NCI-H2029 (cell line): ENCODE measurements around the gene TCERG1L.
"Not testable (repeated sequence)": the region's sequence is repeated elsewhere in the genome, so short reads cannot be mapped to it uniquely, and the experiment has no call there.

Source experiments
- DNase-seq: peaks from one replicate; lab custom pipeline; 2025; lab: John Stamatoyannopoulos, UW

TCERG1L gene

GRCh38 chr10:131184503-131184902, 127.0 kb downstream of the TCERG1L start:
- DNase-seq: no peak

DNA sequence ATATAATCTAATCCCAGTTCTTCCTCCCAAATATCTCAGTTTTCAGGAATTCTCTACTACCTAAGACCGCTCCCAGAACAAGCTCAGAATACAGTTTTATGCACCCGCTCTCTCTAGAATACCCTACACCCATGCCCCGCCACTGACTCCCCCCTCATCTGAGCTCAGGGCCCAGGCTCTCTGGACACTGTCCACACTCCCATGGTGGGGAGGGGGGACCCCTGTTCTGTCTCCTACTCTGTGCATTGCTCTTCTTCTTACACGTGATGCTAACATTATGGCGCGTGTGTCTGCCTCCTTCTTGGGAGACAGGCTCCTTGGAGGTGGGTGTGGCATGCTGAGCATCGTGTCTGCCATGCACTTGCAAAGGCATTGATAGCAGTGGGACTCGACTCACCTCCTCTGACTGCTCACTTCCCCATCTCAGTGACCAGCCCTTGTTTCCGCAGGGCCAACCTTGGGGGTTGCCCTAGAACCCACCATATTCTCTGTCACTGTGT, 127.9 kb downstream of the TCERG1L start:
- no peak for DNase-seq

GRCh38 chr10:131181456-131181855, 130.1 kb downstream of the TCERG1L start:
- DNase-seq: no peak

GRCh38 chr10:131180740-131181415, 130.6 kb downstream of the TCERG1L start:
- no peak for DNase-seq

DNA sequence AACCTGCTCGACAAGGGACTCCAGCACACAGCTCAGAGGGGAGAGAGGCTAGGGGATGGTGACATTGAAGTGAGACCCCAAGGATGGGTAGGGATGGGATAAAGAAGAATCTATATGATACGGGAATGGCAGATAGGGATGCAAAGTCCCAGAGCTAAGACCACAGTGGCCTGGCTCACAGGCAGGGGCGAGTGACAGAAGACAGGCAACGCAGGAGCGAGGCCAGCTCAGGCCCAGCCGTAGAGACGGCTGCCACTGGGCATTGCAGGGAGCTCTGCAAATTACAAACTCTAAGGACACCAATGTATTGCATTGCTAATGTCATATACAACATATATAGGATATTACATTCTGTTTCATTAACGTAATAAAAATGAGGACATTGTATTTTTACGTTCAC, 131.4 kb downstream of the TCERG1L start:
- no peak for DNase-seq

- no peak for DNase-seq
Observed at GRCh38 chr10:131179361-131179760, 132.2 kb downstream of the TCERG1L start.

DNA sequence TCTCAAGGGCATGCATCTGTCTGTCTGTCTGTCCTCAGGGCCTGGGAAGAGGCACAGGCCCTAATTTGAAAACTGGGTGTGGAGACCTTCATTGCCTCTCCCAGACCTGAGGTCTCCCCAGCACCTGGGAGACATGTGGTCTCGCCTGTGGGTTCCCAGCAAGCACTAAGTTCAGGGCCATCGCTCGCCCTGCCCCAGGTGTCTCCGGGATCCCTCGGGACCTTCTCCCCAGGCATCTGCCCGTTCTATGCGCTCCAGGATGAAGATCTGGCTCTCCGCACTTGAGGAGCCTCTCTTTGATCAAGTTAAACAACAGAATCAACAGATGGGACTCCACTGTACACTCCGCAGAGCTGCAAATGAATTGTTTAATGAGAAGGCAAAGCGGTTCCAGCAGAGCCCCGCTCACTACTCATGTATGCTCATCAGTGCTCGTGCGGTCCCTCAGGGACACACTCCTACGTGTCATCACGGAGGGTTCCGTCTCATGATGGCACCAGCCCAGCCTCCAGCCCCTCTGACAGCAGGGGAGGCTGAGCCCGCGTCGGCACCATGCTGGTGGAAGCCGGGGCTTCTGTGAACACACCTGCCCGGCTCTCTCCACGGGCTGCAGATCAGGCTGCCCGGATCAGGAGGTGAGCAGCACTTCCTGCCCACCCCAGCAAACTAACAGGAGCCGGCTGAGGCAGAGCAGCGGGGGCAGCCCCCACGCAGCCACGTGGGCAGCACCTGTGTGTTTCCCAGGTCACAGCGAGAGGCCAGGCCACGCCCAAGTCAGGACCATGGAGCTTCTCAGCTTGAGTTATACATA, 132.8 kb downstream of the TCERG1L start:
- no peak for DNase-seq

DNA sequence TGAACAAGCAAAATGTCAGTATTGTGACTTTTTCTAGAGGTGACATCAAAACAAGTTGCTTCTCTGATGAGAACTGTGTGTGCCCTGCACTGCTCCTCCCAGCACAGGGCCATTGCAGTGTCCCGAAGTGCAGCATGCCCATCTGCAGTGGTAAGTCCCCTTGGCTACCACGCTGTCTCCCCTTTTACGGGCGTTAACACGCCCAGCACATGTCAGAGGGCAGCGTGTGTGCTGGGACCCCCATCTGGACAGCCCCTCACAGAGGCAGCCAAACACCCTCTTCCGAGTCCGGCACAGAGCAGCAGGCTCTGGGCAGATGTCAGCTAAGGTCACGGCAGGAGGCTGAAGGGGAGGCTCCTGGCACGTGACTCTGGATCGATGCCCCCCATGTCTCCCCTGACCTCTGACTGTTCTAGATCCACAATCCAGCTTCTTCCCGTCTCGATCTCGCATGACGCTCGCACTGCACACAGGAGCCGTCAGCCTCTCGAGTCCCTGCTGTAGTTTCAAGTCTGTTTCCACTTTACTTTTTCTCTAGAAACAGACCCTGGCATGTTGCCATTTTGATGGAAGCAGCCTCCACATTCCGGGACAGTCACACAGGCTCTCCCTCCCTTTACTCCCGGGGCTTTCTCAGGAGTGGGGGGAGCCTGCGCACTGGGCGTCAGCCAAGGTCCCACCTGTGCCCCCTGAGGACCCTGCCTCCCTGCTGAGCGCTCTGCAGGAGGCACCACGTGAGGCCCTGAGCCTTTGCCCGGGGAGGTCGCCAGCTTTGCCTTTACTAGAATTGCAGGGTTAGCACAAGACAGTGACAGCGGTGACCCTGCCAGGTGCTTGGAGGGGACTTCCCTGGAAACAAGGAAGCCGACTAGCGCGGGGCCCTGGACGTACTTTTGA, 133.8 kb downstream of the TCERG1L start:
- no peak for DNase-seq

GRCh38 chr10:131176907-131177306, 134.6 kb downstream of the TCERG1L start:
- no peak for DNase-seq

GRCh38 chr10:131176324-131176723, 135.2 kb downstream of the TCERG1L start:
- DNase-seq: not testable (repeated sequence)

GRCh38 chr10:131175891-131176290, 135.6 kb downstream of the TCERG1L start:
- DNase-seq: no peak

- no peak for DNase-seq
Observed at GRCh38 chr10:131174651-131175540, 136.6 kb downstream of the TCERG1L start.

GRCh38 chr10:131174211-131174565, 137.3 kb downstream of the TCERG1L start:
- no peak for DNase-seq

DNA sequence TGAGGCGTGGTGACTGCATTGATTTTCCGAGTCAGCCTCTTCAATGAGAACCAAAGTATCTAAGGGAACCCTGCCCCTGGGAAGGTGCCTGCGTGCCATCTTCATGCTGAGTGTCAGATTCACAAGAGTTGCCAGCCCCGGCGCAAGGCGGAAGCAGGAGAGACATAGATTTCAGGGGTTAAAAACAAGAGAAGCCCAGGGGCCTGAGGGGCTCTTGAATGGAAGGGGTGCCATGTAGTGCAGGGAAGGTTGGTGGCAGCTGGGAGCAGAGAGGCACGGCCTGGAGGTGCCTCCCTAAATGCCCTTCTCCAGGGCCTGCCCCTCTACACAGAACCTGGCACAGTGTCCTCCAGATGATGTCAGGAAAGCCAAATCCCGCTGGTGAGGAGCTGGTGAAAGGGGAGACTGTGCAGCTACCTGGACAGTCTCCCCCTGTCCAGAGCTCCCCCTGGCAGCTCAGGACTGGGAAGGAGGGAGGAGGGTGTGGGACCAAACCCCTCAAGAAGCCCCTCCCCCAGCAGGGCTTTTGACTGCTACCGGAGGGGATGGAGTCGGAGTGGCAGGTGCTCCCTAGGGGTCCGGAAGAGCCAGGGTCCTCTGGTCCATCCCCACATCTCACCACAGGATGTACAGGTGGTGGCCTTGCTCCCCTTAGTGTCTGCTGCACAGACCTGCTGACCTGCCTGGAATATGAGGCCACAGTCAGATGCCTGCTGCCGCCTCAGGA, 137.9 kb downstream of the TCERG1L start:
- DNase-seq: no peak

GRCh38 chr10:131172433-131172832, 139.1 kb downstream of the TCERG1L start:
- no peak for DNase-seq

- DNase-seq: no peak
Observed at GRCh38 chr10:131169146-131169545, 142.4 kb downstream of the TCERG1L start.

GRCh38 chr10:131168238-131168875, 143.2 kb downstream of the TCERG1L start:
- no peak for DNase-seq

DNA sequence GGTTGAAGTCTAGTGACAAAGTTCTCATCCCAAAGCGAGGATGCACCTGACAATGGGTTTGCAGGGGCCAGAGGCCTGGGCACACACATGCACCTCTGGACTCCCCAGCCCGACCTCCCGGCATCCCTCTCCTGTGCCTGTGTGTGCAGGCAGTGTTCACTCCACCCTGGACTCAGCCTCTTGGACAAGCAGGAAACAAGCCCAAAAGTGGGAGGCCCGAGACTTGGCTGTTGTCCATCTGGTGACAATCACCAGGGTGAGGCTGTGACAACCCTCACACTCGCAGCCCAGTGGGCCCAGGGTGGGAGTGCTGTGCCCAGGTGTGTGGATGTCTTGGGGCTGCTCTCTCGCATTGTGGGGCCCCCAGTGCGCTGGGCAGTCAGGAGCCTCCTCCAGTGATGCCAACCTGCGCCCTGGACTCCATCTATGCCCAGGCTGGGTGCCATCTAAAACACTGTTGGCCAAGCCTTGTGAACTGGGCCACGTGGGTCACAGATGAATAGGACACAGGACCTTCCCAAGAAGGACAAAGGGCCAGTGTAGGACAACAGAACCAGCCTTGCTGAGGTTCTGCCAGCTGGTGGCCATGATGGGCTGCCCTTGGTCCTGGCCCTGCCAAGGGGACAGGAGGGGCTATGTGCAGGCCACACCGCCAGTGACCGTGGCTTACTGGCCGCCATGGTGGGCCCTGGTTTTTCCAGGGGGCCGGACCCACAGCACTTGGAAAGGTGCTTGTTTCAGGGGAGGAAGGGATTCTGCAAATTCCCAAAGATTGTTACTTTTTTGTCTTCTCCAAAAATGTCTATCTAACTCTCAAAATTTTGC, 144.3 kb downstream of the TCERG1L start:
- DNase-seq: no peak

GRCh38 chr10:131166486-131166885, 145.0 kb downstream of the TCERG1L start:
- no peak for DNase-seq
